Epithelial cell of prostate (primary cell): ENCODE measurements around the gene UBASH3A.

Experiments
- DNase-seq: peaks from one replicate; pipeline ENCODE4 v3.0.0-alpha.2; 2011; ENCODE audit warnings: low read depth, low spot score
- H3K27ac ChIP-seq: fragments of 450-650 bp; 2 replicates; pipeline ENCODE4 v1.5.1; 2017; ENCODE audit warnings: mild to moderate bottlenecking

Gene UBASH3A

GRCh38 chr21:42476388-42477331, 73.0 kb downstream of the UBASH3A start:
- no peak for DNase-seq
- H3K27ac ChIP-seq, result no peak overlapping the region

GRCh38 chr21:42478504-42478903, 74.8 kb downstream of the UBASH3A start:
- no peak for DNase-seq
- no peak overlapping the region for H3K27ac ChIP-seq

DNA sequence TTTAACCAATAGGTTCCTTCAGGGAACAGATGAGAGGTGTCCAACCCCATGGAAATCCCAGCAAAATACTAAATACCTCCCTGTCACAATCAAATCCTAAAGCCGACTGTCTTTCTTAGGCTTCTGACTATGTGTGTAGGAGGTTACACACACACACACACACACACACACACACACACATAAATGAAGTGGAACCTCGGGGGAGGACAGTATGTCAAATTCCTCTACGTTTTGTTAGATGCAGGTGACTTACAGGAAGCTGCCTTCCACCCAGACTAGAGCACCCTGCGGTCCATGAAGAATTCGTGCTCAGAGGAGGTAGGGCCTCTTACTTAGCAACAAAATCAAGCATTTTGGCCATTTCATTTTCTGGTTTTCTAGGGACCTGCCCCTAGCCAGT, 75.9 kb downstream of the UBASH3A start:
- H3K27ac ChIP-seq, result no peak overlapping the region
- no peak for DNase-seq

DNA sequence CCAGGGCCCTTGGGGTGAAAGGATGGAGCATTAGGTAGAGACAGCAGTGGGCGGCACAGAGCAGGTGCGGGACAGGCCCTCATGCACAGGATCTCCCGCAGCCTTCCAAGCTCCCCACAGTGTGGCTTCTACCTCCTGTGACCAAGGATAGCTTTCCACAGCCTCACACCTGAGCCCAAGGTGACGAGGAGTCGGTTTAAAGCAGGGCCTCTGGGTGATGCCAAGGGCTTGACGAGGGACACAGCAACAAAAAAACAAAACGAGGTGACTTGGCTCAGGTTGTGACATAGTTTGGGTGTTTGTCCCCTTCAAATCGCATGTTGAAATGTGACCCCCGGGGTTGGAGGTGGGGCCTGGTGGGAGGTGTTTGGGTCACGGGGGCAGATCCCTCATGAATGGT, 77.0 kb downstream of the UBASH3A start:
- H3K27ac ChIP-seq, result no peak overlapping the region
- no peak for DNase-seq

DNA sequence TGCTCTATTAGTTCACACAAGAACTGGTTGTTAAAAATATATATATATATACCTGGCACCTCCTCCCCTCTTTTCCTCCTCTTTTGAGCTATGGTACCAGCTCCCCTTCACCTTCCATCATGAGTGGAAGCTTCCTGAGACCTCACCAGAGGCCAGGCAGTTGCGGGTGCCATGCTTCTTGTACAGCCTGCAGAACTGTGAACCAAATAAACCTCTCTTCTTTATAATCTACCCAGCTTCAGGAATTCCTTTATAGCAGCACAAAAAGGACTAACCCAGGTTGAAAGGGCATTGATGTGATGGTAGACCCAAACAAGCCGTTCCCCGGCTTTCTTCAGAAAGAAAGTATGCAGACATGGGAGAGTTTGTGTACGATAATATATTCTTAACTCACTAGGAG, 77.5 kb downstream of the UBASH3A start:
- H3K27ac ChIP-seq, result no peak overlapping the region
- DNase-seq, result no peak

DNA sequence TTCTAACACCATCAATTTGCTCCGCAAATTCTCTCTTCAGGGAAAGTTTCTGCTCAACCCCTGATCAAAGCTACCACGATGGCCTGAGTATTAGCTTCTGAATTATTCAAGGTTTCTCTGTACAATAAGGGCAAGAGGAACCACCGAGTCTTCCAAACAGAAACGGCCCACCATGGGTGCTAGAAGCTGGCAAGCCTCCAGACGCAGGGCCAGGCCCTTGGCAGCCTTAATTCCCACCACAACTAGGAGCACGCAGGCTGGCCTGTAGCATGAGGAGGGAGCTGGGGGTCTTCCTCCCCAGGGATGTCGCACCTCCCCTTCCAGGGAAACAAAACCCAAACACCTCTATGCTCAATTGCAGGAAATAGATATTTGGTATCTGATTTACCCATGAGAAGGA, 81.3 kb downstream of the UBASH3A start:
- no peak overlapping the region for H3K27ac ChIP-seq
- no peak for DNase-seq

GRCh38 chr21:42486072-42486471, 82.4 kb downstream of the UBASH3A start:
- DNase-seq, result no peak
- H3K27ac ChIP-seq, result no peak overlapping the region

DNA sequence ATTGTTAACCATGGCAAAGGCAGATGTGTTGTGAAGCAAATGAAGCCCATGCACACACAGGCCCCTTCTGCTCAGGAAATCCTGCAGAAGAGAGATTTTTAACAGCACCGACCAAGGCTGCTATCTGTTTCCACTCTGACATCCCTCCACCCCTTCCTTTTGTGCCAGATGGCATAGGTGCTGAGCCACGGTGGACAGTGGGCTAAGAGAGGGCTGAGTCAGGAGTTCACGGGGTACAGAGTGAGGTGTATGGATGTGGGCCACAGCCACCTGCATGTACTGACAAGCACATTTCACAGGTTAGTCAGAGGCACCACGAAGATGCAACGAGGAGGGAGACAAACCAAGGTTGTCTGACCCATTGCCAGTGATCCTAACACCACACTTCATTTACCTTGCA, 82.8 kb downstream of the UBASH3A start:
- H3K27ac ChIP-seq, result no peak overlapping the region
- peak; percentile 41 for DNase-seq

DNA sequence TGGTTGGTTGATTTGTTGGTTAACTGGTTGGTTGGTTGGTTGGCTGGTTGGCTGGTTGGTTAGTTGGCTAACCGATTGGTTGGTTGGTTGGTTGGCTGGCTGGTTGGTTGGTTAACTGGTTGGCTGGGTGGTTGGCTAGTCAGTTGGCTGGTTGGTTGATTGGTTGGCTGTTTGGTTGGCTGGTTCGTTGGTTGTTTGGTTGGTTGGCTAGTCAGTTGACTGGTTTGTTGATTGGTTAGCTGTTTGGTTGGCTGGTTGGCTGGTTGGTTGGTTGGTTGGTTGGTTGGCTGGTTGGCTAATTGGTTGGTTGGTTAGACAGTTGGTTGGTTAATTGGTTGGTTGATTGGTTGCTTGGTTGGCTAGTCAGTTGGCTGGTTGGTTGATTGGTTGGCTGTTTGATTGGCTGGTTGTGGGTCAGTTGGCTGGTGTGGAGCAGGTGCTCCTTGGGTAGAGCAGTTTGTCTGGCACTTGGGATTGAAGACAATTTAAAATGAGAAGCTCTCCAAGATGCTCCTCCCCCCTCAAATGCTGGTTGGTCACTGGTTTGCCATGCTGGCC, 85.4 kb downstream of the UBASH3A start:
- no peak overlapping the region for H3K27ac ChIP-seq
- no peak for DNase-seq

GRCh38 chr21:42489991-42490390, 86.3 kb downstream of the UBASH3A start:
- DNase-seq, result no peak

DNA sequence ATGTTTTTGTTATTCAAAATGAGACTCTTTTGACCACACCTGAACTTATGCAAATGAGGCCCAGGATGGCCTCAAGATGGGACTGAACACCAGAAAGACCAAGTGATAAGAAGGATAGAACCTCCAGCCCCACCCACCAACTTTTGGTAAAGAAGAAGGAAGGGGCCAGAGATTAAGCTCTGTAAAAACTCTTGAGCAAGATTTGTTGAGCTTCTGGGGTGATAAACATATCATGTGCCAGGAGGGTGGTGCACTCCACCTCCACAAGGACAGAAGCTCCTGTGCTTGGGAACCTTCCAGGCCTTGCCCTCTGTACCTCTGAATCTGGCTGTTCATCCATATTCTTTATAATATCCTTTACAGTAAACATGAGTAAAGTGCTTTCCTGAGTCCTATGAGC, 87.0 kb downstream of the UBASH3A start:
- no peak overlapping the region for H3K27ac ChIP-seq
- no peak for DNase-seq

More at GRCh38 chr21:42489991-42490390, 86.3 kb downstream of the UBASH3A start:
- H3K27ac ChIP-seq, result no peak overlapping the region

- H3K27ac ChIP-seq, result no peak overlapping the region
- DNase-seq, result no peak
Observed at GRCh38 chr21:42491328-42491727, 87.6 kb downstream of the UBASH3A start.

GRCh38 chr21:42492201-42492600, 88.5 kb downstream of the UBASH3A start:
- DNase-seq, result no peak
- no peak overlapping the region for H3K27ac ChIP-seq

- no peak for DNase-seq
Observed at GRCh38 chr21:42493109-42494060, 89.7 kb downstream of the UBASH3A start.

DNA sequence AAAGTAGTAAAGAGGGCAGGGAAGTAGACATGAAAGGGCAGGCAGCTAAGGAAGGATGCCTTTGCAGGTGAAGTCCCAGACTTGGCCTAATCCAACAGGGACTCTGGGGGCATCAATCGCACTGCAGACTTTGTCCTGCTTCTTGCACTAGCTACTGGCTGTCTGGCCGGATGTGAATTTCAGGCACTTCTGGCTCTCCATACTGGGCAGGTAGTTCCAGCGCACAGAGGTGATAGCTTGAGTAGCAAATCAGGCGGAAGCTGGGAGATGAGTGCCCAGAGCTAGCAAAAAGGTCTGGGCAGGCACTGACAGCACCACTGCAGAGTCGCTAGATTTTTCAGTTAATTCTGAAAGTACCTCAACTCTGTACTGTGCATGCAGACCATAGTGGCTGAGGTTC, 91.3 kb downstream of the UBASH3A start:
- no peak for DNase-seq
- H3K27ac ChIP-seq, result no peak overlapping the region

More at GRCh38 chr21:42493109-42494060, 89.7 kb downstream of the UBASH3A start:
- no peak overlapping the region for H3K27ac ChIP-seq

GRCh38 chr21:42495765-42496119, 92.0 kb downstream of the UBASH3A start:
- DNase-seq, result no peak
- peak overlapping the region; percentile 7 for H3K27ac ChIP-seq

DNA sequence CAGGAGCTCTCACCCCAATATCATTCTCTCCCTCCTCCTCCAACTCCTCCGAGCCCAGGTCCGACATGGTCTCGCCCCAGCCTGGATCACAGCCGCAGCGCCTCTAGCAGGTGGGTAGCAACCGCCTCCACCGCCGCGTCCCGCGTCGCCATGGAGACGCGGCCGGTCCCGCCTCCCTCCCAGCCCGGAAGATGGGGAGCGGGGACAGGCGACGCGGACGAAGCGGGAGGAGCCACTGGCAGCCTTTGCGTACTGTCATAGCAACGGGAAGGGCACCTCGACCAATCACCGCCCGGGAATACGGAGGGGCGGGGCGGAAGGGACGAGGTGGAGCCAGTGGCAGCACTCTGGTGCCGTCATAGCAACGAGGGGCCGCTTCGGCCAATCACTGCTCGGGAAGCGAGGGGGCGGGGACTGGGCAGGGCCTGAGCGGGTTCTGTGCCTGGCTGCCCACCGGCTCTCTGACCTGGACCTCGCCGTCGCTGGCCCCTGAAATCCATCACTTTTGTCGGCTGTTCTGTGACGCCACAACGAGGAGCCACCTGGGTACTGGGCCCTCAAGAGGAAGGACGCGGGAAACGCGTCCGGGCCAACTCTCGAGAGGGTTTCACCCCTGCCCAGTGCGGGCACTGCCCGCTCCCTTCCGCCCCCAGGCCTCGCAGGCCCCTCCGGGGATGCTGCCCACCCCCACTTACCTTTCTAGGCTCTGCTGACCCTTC, 92.6 kb downstream of the UBASH3A start, which contains the start of gene RSPH1:
RSPH1 (minus strand) TSS at position 105 of the 719 bp plus-strand sequence; CDS start at position 67, 38 bp downstream.
- H3K27ac ChIP-seq, result peak within 1 kb of the TSS; percentile 7
- peak; percentile 92 for DNase-seq

DNA sequence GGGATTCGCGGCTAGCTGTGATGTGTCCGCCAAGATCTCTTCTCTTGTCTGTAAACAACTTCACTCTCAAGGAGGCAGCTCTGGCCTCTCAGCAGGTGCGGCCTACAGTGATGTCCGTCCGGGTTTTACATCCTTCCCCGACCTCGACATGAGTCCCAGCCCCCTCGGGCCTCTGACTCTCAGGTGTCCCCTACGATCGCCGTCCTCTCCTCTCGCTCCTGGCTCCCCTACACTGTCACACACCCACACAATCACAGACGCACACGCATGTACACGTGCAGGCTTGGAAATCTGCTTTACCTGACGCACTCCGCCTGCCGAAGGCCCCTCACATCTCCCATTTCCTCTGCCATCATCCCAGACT, 93.1 kb downstream of the UBASH3A start:
- no peak for DNase-seq
- H3K27ac ChIP-seq, result no peak overlapping the region
